DOHH2 (cell line): ENCODE measurements around the gene KRT40.

Experiments
- H3F3A ChIP-seq: fragments of 200-600 bp; sonication (generic), shearing (Covaris generic); 2 replicates; pipeline ENCODE4 v1.6.0; 2016; ENCODE audit warnings: antibody characterized with exemption, mild to moderate bottlenecking; ENCODE audit not compliant: control insufficient read depth, insufficient read depth
- H3K27ac ChIP-seq: fragments of 200-600 bp; sonication (generic); 2 replicates; pipeline ENCODE4 v1.5.1; 2014; ENCODE audit warnings: low read depth, mild to moderate bottlenecking, low read length, moderate library complexity
- H3K27me3 ChIP-seq: fragments of 200-600 bp; sonication (generic); 2 replicates; pipeline ENCODE4 v1.6.1; 2014; ENCODE audit warnings: mild to moderate bottlenecking, low read length, mixed read lengths; ENCODE audit not compliant: control insufficient read depth
- H3K36me3 ChIP-seq: fragments of 200-600 bp; sonication (generic); 2 replicates; pipeline ENCODE4 v1.6.1; 2014; ENCODE audit warnings: mild to moderate bottlenecking, low read length, moderate library complexity, mixed read lengths; ENCODE audit not compliant: control insufficient read depth
- H3K4me1 ChIP-seq: fragments of 200-600 bp; sonication (generic); 2 replicates; pipeline ENCODE4 v1.6.1; 2014; ENCODE audit warnings: mild to moderate bottlenecking, low read length, mixed read lengths; ENCODE audit not compliant: control insufficient read depth
- H3K4me2 ChIP-seq: fragments of 200-600 bp; sonication (generic); 2 replicates; pipeline ENCODE4 v1.6.0; 2014; ENCODE audit warnings: mild to moderate bottlenecking, low read length, moderate library complexity
- H3K4me3 ChIP-seq: fragments of 200-600 bp; sonication (generic); 2 replicates; pipeline ENCODE4 v1.5.1; 2014; ENCODE audit warnings: mild to moderate bottlenecking, low read length, mixed read lengths
- H3K79me2 ChIP-seq: fragments of 200-600 bp; sonication (generic); 2 replicates; pipeline ENCODE4 v1.6.1; 2014; ENCODE audit warnings: mild to moderate bottlenecking, low read length, mixed read lengths; ENCODE audit not compliant: control insufficient read depth
- H3K9me2 ChIP-seq: fragments of 200-600 bp; sonication (generic); replicated peaks from 2 replicates; pipeline ENCODE4 v1.6.1; 2014; ENCODE audit warnings: mild to moderate bottlenecking, low read length, mixed read lengths; ENCODE audit not compliant: control insufficient read depth
- H3K9me3 ChIP-seq: fragments of 200-600 bp; sonication (generic); 2 replicates; pipeline ENCODE4 v1.6.1; 2014; ENCODE audit warnings: antibody characterized with exemption, low read length, mixed read lengths; ENCODE audit not compliant: control insufficient read depth, insufficient read depth
- H4K20me1 ChIP-seq: fragments of 200-600 bp; sonication (generic); 2 replicates; pipeline ENCODE4 v1.6.0; 2014; ENCODE audit warnings: low read depth, mild to moderate bottlenecking, antibody characterized with exemption, low read length, moderate library complexity; ENCODE audit not compliant: control insufficient read depth, insufficient read depth
- CTCF ChIP-seq: fragments of 200-600 bp; sonication (generic); IDR thresholded peaks from one replicate; pipeline ENCODE4 v1.5.1; 2014; ENCODE audit warnings: antibody characterized with exemption, mild to moderate bottlenecking, low read depth, low read length; ENCODE audit not compliant: poor library complexity, severe bottlenecking
- EZH2phosphoT487 ChIP-seq: fragments of 200-600 bp; sonication (generic); IDR thresholded peaks from 2 replicates; pipeline ENCODE4 v1.6.1; 2017; ENCODE audit warnings: borderline replicate concordance, mild to moderate bottlenecking, antibody characterized with exemption, low read length, moderate library complexity, mixed read lengths

The KRT40 gene

DNA sequence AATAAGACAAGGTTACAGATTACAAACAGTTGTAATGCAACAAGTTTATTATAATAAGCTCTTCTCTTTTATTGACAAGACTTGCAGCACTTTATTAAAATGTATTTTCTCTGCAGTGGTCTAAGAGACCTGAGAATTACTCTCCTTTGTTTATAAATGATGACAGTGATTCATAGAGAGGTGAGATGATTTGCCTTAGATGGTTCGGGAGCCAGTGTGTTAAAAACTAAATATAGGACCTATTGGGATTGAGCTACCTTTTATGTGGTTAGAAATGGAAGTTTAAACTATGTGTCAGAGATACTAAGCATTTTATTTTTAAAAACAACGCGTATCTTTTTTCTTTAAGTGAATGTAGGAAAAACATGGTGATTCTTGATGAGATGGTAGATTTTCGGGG, 12.7 kb upstream of the KRT40 start:
- TF ChIP-seq CTCF, result no peak
- no peak for TF ChIP-seq EZH2phosphoT487
- H3K9me2 ChIP-seq, result no peaks in the 10 kb centered on the region
- H4K20me1 ChIP-seq, result no peaks in the 10 kb centered on the region
- no peaks in the 10 kb centered on the region for H3K79me2 ChIP-seq
- H3K4me3 ChIP-seq, result no peak overlapping the region
- H3K9me3 ChIP-seq, result no peaks in the 10 kb centered on the region
- H3K4me2 ChIP-seq, result no peak overlapping the region
- no peaks in the 10 kb centered on the region for H3F3A ChIP-seq
- H3K36me3 ChIP-seq, result no peaks in the 10 kb centered on the region
- no peaks in the 10 kb centered on the region for H3K4me1 ChIP-seq
- H3K27me3 ChIP-seq, result peaks cover 32% of the 10 kb centered on the region
- no peak overlapping the region for H3K27ac ChIP-seq

DNA sequence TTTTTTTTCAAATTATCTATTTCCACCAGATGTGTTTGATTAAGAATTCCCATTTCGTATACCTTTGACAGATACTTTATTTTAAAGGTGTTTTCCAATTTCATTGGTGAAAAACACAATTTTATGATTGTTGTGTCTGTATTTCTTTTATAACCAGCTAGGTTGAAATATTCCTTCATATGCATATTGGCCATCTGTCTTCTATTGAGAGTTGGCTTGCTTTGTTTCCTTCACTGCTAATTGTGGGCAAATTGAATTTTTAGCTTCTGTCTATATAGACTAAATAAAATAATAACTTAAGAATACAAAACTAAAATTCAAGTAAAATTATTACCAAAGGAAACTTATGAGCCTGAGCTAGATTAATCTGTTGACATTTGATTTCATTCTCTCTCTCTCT, 11.0 kb upstream of the KRT40 start:
- Histone ChIP-seq H4K20me1 (no peaks in the 10 kb centered on the region), H3K4me2 (no peak overlapping the region), H3K9me3 (no peaks in the 10 kb centered on the region), H3K9me2 (no peaks in the 10 kb centered on the region), H3K4me3 (no peak overlapping the region), H3K36me3 (no peaks in the 10 kb centered on the region), H3K79me2 (no peaks in the 10 kb centered on the region), H3K27ac (no peak overlapping the region), H3F3A (no peaks in the 10 kb centered on the region), H3K4me1 (no peaks in the 10 kb centered on the region), H3K27me3 (peaks cover 26% of the 10 kb centered on the region)
- TF ChIP-seq EZH2phosphoT487 (no peak), CTCF (no peak)

GRCh38 chr17:40993839-40994238, 9.7 kb upstream of the KRT40 start, which contains the start of gene KRTAP3-3:
TSS of gene KRTAP3-3 (minus strand) at chr17:40994164. CDS start at chr17:40994097, 67 bp downstream.
- H3K4me1 ChIP-seq, result no peaks in the 10 kb centered on the region

More at GRCh38 chr17:40993839-40994238, 9.7 kb upstream of the KRT40 start, which contains the start of gene KRTAP3-3:
- Histone ChIP-seq H3K27me3 (peaks cover 30% of the 10 kb centered on the region), H3F3A (no peaks in the 10 kb centered on the region), H3K79me2 (no peaks in the 10 kb centered on the region), H3K36me3 (no peaks in the 10 kb centered on the region), H4K20me1 (no peaks in the 10 kb centered on the region), H3K4me2 (no peak within 1 kb of the TSS), H3K9me3 (no peaks in the 10 kb centered on the region), H3K4me3 (no peak within 1 kb of the TSS), H3K9me2 (no peaks in the 10 kb centered on the region), H3K27ac (no peak within 1 kb of the TSS)
- TF ChIP-seq EZH2phosphoT487 (no peak), CTCF (no peak)
